Stimulated activated memory B cell treated with anti-CD40 and anti-IgM and Interleukin-4, amounts not matched to agents 10 μg/mL and 1 μg/mL and 100 μg/mL, for 72 hours (primary cell): ENCODE data around the gene AAK1.
"Not testable (repeated sequence)": the region's sequence is repeated elsewhere in the genome, so short reads cannot be mapped to it uniquely, and the experiment has no call there.

Source experiments
- ATAC-seq: fragments of 150-1000 bp; cut with Tn5 transposase; 2 replicates; pipeline ENCODE4 v1.10.0; 2021
- H3K27ac Mint-ChIP-seq: one replicate; pipeline ENCODE4 v1.8.0; 2022; ENCODE audit warnings: mild to moderate bottlenecking, mixed read lengths
- H3K27me3 Mint-ChIP-seq: one replicate; pipeline ENCODE4 v1.8.0; 2022; ENCODE audit warnings: mixed read lengths
- H3K36me3 Mint-ChIP-seq: one replicate; pipeline ENCODE4 v1.8.0; 2022; ENCODE audit warnings: mixed read lengths
- H3K4me1 Mint-ChIP-seq: one replicate; pipeline ENCODE4 v1.8.0; 2022; ENCODE audit warnings: mixed read lengths
- H3K4me3 Mint-ChIP-seq: one replicate; pipeline ENCODE4 v1.8.0; 2022; ENCODE audit warnings: mild to moderate bottlenecking, moderate library complexity, mixed read lengths
- H3K9me3 Mint-ChIP-seq: one replicate; pipeline ENCODE4 v1.8.0; 2022; ENCODE audit warnings: mixed read lengths

AAK1 gene

DNA sequence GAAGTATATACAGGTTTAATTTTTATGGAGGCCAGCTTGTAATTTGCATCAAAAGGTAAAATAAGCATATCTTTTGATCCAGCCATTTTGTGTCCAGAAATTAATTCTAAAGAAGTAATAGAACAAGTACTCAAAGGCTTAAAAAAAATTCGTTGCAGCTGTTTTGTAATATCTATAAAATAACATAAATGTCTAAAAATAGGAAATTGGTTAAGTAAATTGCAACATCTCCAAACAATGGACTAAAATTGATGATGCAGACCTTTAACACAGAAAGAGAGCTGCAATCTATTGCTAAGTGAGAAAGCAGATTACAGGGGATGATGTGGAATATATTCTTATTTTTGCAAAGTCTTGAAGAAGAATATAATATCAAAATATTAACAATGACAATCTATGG lies 19.4 kb downstream of the AAK1 start:
- Mint-ChIP-seq H3K4me3 (no peak overlapping the region), H3K9me3 (no peaks in the 10 kb centered on the region), H3K4me1 (no peaks in the 10 kb centered on the region), H3K27me3 (no peaks in the 10 kb centered on the region), H3K36me3 (no peaks in the 10 kb centered on the region), H3K27ac (no peak overlapping the region)
- no peak for ATAC-seq

DNA sequence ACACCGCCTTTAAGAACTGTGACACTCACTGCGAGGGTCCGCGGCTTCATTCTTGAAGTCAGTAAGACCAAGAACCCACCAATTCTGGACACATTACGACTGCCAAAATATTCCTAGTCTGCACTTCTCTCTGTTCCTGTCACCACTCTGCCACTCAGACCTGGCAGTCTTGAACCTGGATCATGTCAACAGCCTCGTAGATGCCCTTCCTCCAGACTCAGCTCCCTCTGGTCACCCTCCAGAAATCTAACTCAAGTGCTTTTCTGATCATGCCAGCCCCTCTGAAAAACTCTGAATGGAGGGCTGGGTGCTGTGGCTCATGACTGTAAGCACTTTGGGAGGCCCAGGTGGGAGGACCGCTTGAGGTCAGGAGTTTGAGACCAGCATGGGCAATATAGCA lies 20.3 kb downstream of the AAK1 start:
- Mint-ChIP-seq H3K4me1 (no peaks in the 10 kb centered on the region), H3K27me3 (no peaks in the 10 kb centered on the region), H3K36me3 (no peaks in the 10 kb centered on the region), H3K4me3 (no peak overlapping the region), H3K27ac (no peak overlapping the region), H3K9me3 (no peaks in the 10 kb centered on the region)
- no peak for ATAC-seq

DNA sequence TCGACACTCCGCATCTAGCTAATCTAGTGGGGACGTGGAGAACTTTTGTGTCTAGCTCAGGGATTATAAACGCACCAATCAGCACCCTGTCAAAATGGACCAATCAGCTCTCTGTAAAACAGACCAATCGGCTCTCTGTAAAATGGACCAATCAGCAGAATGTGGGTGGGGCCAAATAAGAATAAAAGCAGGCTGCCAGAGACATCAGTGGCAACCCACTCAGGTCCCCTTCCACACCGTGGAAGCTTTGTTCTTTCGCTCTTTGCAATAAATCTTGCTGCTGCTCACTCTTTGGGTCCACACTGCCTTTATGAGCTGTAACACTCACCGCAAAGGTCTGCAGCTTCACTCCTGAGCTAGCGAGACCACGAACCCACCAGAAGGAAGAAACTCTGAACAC lies 20.7 kb downstream of the AAK1 start:
- not testable (repeated sequence) for H3K4me3 Mint-ChIP-seq, H3K4me1 Mint-ChIP-seq, H3K9me3 Mint-ChIP-seq, H3K27ac Mint-ChIP-seq, H3K36me3 Mint-ChIP-seq, ATAC-seq, H3K27me3 Mint-ChIP-seq

DNA sequence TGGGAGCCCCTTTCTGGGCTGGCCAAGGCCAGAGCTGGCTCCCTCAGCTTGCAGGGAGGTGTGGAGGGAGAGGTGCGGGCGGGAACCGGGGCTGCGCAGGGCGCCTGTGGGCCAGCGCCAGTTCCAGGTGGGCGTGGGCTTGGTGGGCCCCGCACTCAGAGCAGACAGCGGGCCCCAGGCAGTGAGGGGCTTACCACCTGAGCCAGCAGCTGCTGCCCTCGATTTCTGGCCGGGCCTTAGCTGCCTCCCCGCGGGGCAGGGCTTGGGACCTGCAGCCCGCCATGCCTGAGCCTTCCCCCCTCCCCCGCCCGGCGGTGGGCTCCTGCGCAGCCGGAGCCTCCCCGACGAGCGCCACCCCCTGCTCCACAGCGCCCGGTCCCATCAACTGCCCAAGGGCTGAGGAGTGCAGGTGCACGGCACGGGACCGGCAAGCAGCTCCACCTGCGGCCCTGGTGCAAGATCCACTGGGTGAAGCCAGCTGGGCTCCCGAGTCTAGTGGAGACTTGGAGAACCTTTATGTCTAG lies 21.5 kb downstream of the AAK1 start:
- H3K36me3 Mint-ChIP-seq, H3K4me1 Mint-ChIP-seq, H3K27me3 Mint-ChIP-seq, ATAC-seq, H3K4me3 Mint-ChIP-seq, H3K9me3 Mint-ChIP-seq, H3K27ac Mint-ChIP-seq: not testable (repeated sequence)

DNA sequence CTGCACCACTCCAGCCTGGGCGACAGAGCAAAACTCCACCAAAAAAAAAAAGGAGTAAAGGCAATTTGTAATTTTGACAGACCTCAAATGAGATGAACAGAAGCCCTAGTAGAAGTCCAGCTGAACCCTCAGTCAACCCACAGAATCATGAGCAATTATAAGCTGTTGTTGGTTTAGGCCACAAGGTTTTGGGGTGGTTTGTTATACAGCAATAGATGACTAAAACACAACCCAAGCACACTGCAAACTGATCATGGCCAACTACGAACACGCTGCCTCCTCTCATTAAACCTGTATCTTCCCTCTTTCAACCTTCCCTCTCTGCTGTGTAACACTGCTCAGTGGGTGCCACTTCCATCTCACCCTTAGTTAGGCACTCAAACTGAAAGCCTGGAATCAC lies 22.1 kb downstream of the AAK1 start:
- Mint-ChIP-seq H3K27me3 (no peaks in the 10 kb centered on the region), H3K27ac (no peak overlapping the region), H3K9me3 (no peaks in the 10 kb centered on the region), H3K4me1 (peaks cover 6% of the 10 kb centered on the region), H3K36me3 (no peaks in the 10 kb centered on the region), H3K4me3 (no peak overlapping the region)
- ATAC-seq: no peak

DNA sequence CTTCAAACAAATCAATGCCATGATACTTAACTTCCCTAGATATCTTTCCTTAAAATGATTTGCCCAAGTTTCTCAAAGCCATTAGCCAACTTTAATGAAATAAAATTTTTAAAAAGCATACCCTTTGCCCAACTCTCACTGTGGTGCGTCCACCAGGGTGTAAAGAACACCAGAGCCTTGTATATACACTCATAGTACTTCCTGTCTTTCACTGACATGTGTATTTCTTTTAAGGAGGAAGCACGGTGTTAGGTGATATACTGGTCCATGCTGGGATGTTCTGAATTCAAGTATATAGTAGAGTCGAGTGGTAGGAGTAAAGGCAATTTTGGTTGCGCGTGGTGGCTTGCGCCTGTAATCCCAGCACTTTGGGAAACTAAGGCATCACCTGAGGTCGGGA lies 22.7 kb downstream of the AAK1 start:
- Mint-ChIP-seq H3K27ac (no peak overlapping the region), H3K27me3 (no peaks in the 10 kb centered on the region), H3K4me3 (no peak overlapping the region), H3K36me3 (no peaks in the 10 kb centered on the region), H3K4me1 (peaks cover 6% of the 10 kb centered on the region), H3K9me3 (no peaks in the 10 kb centered on the region)
- ATAC-seq: no peak

DNA sequence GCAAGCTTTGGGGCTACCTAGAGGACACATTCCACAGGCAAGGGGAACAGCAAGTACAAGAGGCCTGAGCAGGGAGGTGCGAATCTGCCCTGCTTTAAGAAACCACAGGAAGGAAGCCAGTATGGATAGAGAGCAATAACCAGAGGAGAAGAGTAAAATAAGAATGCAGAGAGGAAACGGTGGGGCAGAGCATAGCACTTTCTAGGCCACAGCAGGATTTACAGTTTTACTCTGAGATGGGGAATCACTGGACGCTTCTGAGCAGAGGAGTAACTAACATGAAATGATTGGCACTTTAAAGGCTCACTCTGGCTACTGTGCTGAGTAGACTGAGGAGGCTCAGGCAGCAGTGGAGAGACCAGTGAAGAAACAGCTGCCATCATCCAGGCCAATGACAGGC lies 23.8 kb downstream of the AAK1 start:
- Mint-ChIP-seq H3K4me1 (peaks cover 6% of the 10 kb centered on the region), H3K27ac (no peak overlapping the region), H3K27me3 (no peaks in the 10 kb centered on the region), H3K4me3 (no peak overlapping the region), H3K36me3 (no peaks in the 10 kb centered on the region), H3K9me3 (no peaks in the 10 kb centered on the region)
- ATAC-seq: no peak

DNA sequence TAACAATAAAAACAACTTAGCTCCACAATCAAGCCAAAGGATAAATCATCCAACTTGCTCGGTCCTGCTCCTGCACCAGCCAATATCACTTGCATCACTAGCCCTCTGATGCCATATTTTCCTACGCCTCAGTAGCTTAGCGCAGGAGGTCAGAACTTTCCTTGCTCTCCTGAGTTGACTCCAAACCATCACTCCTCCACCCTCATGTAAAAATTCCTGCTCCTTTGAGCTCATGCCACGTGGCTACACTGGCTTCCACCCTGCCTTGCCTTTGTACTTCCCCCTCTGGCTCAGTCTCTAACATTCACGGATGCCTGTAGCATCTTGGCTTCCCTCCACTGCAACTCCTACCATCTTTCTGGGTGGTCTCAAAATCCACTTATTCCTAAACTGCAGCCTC lies 25.2 kb downstream of the AAK1 start:
- H3K36me3 Mint-ChIP-seq: no peaks in the 10 kb centered on the region
- no peaks in the 10 kb centered on the region for H3K9me3 Mint-ChIP-seq
- no peak overlapping the region for H3K27ac Mint-ChIP-seq
- ATAC-seq: no peak
- H3K4me1 Mint-ChIP-seq: peaks cover 6% of the 10 kb centered on the region
- no peaks in the 10 kb centered on the region for H3K27me3 Mint-ChIP-seq
- H3K4me3 Mint-ChIP-seq: no peak overlapping the region

DNA sequence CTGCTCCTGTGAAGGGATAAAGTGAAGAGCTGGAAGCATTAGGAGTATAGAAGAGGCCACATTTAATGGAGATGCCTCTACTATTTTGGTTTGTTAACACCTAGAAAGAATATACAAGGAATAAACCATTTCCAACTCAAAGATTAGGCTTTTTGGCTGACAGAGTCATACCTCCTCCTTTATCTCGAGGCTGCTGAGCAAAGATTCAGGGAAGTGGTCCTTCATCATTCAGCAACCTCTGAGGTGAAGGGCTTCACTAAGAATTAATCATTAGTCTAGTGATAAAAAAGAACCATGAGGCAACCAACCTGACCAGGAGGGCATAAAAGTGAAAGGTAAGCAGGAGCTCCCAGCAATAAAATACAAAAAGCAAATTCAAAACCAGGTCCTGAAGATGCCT lies 25.8 kb downstream of the AAK1 start:
- H3K27ac Mint-ChIP-seq: no peak overlapping the region

DNA sequence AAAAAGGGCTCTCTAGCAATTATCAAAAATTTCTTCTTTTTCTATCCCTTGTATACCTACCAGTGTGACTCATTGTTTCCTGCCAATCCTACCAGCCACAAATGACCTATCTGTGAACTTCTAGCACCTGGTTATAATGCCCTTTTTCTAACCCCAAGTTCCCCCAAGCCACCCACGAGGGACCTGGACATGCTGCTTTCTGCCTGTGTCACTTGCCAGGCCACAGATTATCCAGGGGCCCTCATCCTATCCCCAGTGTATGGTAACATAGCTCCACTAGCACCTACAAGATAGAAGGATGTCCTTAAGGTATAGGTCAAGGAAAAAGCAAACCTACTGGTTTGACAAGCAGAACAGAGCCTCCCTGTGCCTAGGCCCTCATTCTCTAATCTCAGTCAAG lies 26.8 kb downstream of the AAK1 start:
- Mint-ChIP-seq H3K36me3 (no peaks in the 10 kb centered on the region), H3K9me3 (no peaks in the 10 kb centered on the region), H3K4me3 (no peak overlapping the region), H3K27ac (no peak overlapping the region), H3K27me3 (no peaks in the 10 kb centered on the region), H3K4me1 (peaks cover 6% of the 10 kb centered on the region)
- ATAC-seq: peak; percentile 69

More for the DNA sequence above, 25.8 kb downstream of the AAK1 start:
- H3K27me3 Mint-ChIP-seq: no peaks in the 10 kb centered on the region
- ATAC-seq: no peak
- H3K4me1 Mint-ChIP-seq: peaks cover 6% of the 10 kb centered on the region
- H3K9me3 Mint-ChIP-seq: no peaks in the 10 kb centered on the region
- H3K4me3 Mint-ChIP-seq: no peak overlapping the region
- H3K36me3 Mint-ChIP-seq: no peaks in the 10 kb centered on the region

DNA sequence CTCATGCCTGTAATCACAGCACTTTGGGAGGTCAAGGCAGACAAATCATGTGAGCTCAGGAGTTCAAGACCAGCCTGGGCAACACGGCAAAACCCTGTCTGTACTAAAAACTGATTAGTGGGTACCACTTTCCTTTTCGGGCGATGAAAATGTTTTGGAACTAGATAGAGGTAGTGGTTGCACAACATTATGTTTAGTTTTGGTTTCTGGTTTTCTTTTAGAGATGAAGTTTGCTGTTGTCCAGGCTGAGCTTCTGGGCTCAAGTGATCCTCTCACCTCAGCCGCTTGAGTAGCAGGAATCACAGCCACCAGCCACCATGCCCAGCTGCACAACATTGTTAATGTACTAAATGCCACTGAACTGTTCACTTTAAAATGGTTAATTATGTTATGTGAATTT lies 27.6 kb downstream of the AAK1 start:
- H3K36me3 Mint-ChIP-seq: no peaks in the 10 kb centered on the region
- no peak overlapping the region for H3K27ac Mint-ChIP-seq
- ATAC-seq: no peak
- peaks cover 6% of the 10 kb centered on the region for H3K4me1 Mint-ChIP-seq
- no peaks in the 10 kb centered on the region for H3K27me3 Mint-ChIP-seq
- H3K4me3 Mint-ChIP-seq: no peak overlapping the region
- H3K9me3 Mint-ChIP-seq: no peaks in the 10 kb centered on the region

DNA sequence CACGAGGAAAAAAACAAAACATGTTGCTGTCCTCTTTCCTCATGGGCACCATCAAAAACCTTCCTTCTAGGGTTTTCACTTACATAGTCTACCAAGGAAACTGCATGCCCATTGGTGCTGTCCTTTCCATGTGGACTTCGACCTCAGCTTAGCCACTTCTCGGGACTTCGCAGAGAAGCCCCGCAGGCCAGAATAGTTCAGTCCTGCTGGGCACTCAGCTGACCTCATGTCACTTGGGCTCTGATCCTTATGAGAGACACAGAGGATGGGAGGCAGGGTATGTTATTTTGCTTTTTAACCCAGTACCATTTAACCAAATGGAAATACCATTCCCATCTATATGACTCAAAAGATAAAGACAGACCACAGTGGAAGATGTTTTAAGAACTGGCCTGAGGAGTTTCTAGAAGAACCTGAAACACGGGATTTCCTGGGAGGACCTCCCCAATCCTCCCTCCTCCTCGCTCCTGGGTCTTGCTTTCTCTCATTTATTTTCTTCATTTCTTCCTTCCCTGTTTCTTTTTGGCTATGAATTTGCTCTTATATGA lies 28.4 kb downstream of the AAK1 start:
- Mint-ChIP-seq H3K4me3 (no peak overlapping the region), H3K27ac (no peak overlapping the region), H3K9me3 (no peaks in the 10 kb centered on the region), H3K27me3 (no peaks in the 10 kb centered on the region), H3K36me3 (no peaks in the 10 kb centered on the region), H3K4me1 (peaks cover 6% of the 10 kb centered on the region)
- no peak for ATAC-seq

DNA sequence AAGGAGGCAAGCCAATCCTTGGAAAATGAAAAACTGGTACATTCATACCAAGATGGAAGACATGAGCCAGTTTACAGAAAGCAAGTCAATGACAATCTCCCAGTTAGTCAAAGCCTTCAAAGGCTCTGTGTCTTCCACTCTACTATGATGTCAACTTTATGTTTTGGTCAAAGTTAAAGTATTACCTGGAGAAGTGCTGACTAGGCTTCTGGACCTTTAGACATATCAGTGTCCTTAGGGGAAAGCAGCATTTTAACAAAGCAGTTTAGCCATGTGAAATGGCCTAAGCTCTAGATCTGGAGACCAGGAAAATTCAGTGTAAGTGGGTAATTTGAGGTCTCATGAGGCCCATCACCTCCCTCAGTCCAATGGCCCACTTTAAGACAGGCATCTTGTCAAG lies 30.8 kb downstream of the AAK1 start:
- Mint-ChIP-seq H3K27me3 (no peaks in the 10 kb centered on the region), H3K4me3 (no peak overlapping the region), H3K36me3 (no peaks in the 10 kb centered on the region), H3K27ac (no peak overlapping the region), H3K9me3 (no peaks in the 10 kb centered on the region), H3K4me1 (peaks cover 6% of the 10 kb centered on the region)
- ATAC-seq: no peak

DNA sequence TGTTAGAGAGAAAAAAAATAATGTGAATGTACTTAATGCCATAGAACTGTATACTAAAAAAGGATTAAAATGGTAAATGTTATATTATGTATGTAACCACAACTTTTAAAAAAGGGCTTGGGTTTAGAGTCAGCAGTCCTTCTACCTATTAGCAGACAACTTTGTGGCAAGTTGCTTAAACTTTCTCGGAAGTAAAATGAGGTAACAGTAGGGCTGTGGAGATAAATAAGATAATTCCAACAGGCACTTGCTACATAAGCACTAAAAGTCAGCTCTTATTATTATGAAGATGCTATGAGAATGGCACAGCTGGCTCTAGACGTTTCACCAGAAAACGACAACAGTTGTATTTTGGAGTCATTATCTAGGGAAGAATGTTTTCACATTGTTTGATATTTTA lies 31.3 kb downstream of the AAK1 start:
- ATAC-seq: no peak
- Mint-ChIP-seq H3K27me3 (peaks cover 3% of the 10 kb centered on the region), H3K4me1 (peaks cover 8% of the 10 kb centered on the region), H3K36me3 (no peaks in the 10 kb centered on the region), H3K4me3 (no peak overlapping the region), H3K27ac (no peak overlapping the region), H3K9me3 (no peaks in the 10 kb centered on the region)

DNA sequence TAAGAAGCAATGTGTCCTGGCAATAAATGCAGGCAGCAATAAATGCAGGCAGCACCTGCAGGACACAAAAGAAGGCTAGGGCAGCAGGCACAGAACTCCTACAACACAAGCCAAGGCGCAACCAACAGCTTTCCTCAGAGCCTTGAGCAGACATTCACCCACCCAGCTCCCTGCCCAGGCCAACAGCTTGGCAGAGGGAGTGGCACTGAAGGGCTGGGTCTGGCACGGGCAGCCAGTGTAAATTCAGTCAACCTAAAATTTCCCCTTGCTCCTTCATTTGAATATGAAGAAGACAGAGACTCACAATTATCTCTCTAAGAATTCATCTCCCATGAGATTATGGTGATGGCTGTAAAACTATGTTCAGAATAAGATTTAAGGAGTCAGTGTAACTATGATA lies 35.4 kb downstream of the AAK1 start:
- Mint-ChIP-seq H3K27ac (no peak overlapping the region), H3K4me3 (no peak overlapping the region), H3K4me1 (peaks cover 6% of the 10 kb centered on the region), H3K36me3 (no peaks in the 10 kb centered on the region), H3K9me3 (no peaks in the 10 kb centered on the region), H3K27me3 (peaks cover 24% of the 10 kb centered on the region)
- no peak for ATAC-seq

DNA sequence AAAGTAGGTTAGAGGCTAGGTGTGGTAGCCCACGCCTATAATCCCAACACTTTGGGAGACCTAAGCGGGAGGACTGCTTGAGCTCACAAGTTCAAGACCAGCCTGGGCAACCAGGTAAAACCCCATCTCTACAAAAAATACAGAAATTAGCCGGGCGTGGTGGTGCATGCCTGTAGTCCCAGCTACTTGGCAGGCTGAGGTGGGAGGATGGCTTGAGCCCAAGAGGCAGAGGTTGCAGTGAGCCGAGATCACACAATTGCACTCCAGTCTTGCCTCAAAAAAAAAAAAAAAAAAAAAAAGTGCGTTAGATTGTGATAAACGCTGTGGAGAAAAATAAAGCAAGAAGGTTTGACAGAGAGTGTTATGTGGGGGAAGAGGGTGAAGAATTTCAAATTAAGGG lies 36.8 kb downstream of the AAK1 start:
- H3K36me3 Mint-ChIP-seq, H3K9me3 Mint-ChIP-seq, H3K4me3 Mint-ChIP-seq, H3K27ac Mint-ChIP-seq, H3K4me1 Mint-ChIP-seq, ATAC-seq: not testable (repeated sequence)
- peaks cover 28% of the 10 kb centered on the region for H3K27me3 Mint-ChIP-seq

DNA sequence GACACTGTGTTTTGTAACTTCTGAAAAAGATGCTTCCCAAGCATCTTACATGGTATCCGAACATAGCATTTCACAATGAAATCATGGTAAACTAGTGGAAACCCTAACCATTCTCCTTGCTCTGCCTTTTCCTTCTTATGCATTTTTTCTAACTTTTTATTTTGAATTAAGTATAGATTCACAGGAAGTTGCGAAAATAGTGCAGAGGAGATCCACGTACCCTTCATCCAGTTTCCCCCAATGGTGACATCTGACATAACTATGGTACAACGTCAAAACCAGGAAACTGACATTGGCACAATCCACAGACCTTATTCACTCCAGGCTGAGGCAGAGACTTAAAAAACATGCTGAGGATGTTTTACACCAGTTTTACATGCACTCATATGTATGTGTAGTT lies 38.3 kb downstream of the AAK1 start:
- Mint-ChIP-seq H3K4me1 (peaks cover 6% of the 10 kb centered on the region), H3K27ac (no peak overlapping the region), H3K9me3 (no peaks in the 10 kb centered on the region), H3K4me3 (no peak overlapping the region), H3K36me3 (peaks cover 2% of the 10 kb centered on the region), H3K27me3 (peaks cover 31% of the 10 kb centered on the region)
- no peak for ATAC-seq
